SK-MEL-5 (cell line): ENCODE results near the gene CERK. TPM values are rescaled to one million over a fixed set of nuclear protein-coding genes. Genes with fewer than 3 reads are reported as not detected.

Source experiments
- DNase-seq: peaks from one replicate; pipeline ENCODE4 v3.0.0-alpha.2; 2016; ENCODE audit warnings: low read depth, low spot score
- in situ Hi-C: cut with HindIII; loops from 2 replicates; pipeline ENCODE4 v1.10.0; 2016; ENCODE audit warnings: low sequenced_read_pairs, high pct_unique_total_duplicates, low pct_unique_long_range_greater_than_20kb
- total RNA-seq: library from RNA; depleted of rRNA; stranded (reverse); fragments of >200 nt; shearing (Covaris generic); gene quantifications from 2 replicates; pipeline ENCODE4 v1.2.3, GENCODE V29; 2014

CERK gene
- total RNA-seq, 1 experiment from 2014 or later, result 193 TPM

- in situ Hi-C loops, result no loop called here
- DNase-seq, result no peak
These were observed 31.2 kb upstream of the CERK start for GRCh38 chr22:46769191-46769675.

- DNase-seq, result no peak
- in situ Hi-C loops, result no loop called here
These were observed 29.4 kb upstream of the CERK start for GRCh38 chr22:46767249-46767985.

- in situ Hi-C loops, result no loop called here
- DNase-seq, result no peak
These were observed 28.6 kb upstream of the CERK start for GRCh38 chr22:46766611-46767010.

- in situ Hi-C loops, result no loop called here
- DNase-seq, result no peak
These were observed 26.9 kb upstream of the CERK start for GRCh38 chr22:46764779-46765485.

GRCh38 chr22:46764140-46764680, 26.2 kb upstream of the CERK start:
- in situ Hi-C loops, result no loop called here
- DNase-seq, result no peak

GRCh38 chr22:46763051-46763705, 25.1 kb upstream of the CERK start:
- peak; percentile 51 for DNase-seq
- in situ Hi-C loops, result no loop called here

- peak; percentile 96 for DNase-seq
- in situ Hi-C loops, result no loop called here
These were observed 24.4 kb upstream of the CERK start, which contains the start of gene TBC1D22A for GRCh38 chr22:46762238-46763050. Gene TBC1D22A (plus strand): TSS chr22:46762650. CDS start chr22:46762787, 137 bp downstream.

GRCh38 chr22:46761539-46762237, 23.6 kb upstream of the CERK start:
- no peak for DNase-seq
- in situ Hi-C loops, result no loop called here

GRCh38 chr22:46761017-46761416, 23.0 kb upstream of the CERK start:
- no peak for DNase-seq
- in situ Hi-C loops, result no loop called here

- in situ Hi-C loops, result no loop called here
- DNase-seq, result peak; percentile 89
These were observed 20.8 kb upstream of the CERK start for GRCh38 chr22:46758867-46759290.

- in situ Hi-C loops, result no loop called here
- no peak for DNase-seq
These were observed 20.1 kb upstream of the CERK start for GRCh38 chr22:46758121-46758520.

- in situ Hi-C loops, result no loop called here
- no peak for DNase-seq
These were observed 19.1 kb upstream of the CERK start for GRCh38 chr22:46757104-46757503.

GRCh38 chr22:46756097-46756496, 18.0 kb upstream of the CERK start:
- DNase-seq, result no peak
- in situ Hi-C loops, result no loop called here

- DNase-seq, result no peak
- in situ Hi-C loops, result no loop called here
These were observed 17.5 kb upstream of the CERK start for GRCh38 chr22:46755525-46755924.

GRCh38 chr22:46754826-46755225, 16.8 kb upstream of the CERK start:
- in situ Hi-C loops, result no loop called here

GRCh38 chr22:46754110-46754799, 16.2 kb upstream of the CERK start:
- in situ Hi-C loops, result no loop called here
- no peak for DNase-seq

More at GRCh38 chr22:46754826-46755225, 16.8 kb upstream of the CERK start:
- no peak for DNase-seq
